Panc1 (cell line): ENCODE measurements around the gene TMEM151A.

ENCODE experiments used
- POLR2AphosphoS5 ChIP-seq: IDR thresholded peaks from 2 replicates; pipeline ENCODE4 v1.6.1; 2012; ENCODE audit warnings: mild to moderate bottlenecking, low read depth, low read length, moderate library complexity
- REST ChIP-seq, 2 experiments: IDR thresholded peaks; 2 replicates each; pipeline ENCODE4 v1.6.1; 2011 to 2012; ENCODE audit warnings: low read depth in 2 of 2, control low read depth in 1 of 2, low read length in 1 of 2, mild to moderate bottlenecking in 1 of 2, moderate library complexity in 1 of 2; ENCODE audit not compliant: insufficient read depth in 1 of 2
- SIN3A ChIP-seq: IDR thresholded peaks from 2 replicates; pipeline ENCODE4 v1.6.1; 2012; ENCODE audit warnings: low read depth, mild to moderate bottlenecking, low read length, moderate library complexity, borderline replicate concordance; ENCODE audit not compliant: insufficient read depth
- TF ChIP-seq, protein P1 (sequence below): fragments of 450-650 bp; IDR thresholded peaks from 2 replicates; pipeline ENCODE4 v1.5.1; 2017; ENCODE audit warnings: mild to moderate bottlenecking

DNA sequence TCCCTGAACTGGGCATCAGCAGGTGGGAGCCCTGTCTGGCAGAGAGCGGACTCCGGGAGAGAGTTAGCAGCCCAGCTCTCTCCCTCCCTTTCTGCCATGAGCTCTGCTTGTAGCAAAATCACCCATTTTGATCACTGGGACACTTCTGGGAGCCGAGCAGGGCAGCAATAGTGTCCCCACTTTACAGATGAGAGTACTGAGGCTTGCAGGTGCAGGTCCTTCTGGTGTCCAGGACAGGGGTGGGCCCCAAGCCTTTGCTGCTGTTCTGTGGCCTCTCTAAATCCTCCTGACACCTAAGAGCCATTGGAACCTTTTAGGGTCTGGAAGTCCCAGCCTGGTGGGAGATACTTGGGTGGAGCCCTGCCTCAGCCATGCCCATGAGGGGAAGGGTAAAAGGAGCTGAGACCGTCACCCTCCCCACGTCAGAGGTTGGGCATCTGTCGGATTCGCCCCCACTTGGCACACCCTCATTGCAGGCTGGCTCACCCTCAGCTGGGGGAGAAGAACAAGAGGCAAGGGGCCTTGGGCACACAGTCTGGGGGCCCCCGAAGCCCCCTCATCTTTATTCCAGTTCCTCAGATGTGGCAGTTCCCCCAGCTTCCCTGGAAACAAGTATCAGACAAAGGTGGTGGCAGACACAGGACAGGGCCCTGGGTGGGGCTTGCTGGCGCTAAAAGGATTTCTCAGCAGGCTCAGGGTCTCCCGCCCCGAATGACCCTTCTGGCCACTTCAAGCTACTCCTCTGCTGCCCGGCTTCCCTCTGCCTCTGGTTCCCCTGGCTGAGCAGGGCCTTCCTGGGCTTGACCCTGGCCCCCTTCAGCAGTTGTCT, 40.1 kb downstream of the TMEM151A start:
- TF ChIP-seq, protein P1, sequence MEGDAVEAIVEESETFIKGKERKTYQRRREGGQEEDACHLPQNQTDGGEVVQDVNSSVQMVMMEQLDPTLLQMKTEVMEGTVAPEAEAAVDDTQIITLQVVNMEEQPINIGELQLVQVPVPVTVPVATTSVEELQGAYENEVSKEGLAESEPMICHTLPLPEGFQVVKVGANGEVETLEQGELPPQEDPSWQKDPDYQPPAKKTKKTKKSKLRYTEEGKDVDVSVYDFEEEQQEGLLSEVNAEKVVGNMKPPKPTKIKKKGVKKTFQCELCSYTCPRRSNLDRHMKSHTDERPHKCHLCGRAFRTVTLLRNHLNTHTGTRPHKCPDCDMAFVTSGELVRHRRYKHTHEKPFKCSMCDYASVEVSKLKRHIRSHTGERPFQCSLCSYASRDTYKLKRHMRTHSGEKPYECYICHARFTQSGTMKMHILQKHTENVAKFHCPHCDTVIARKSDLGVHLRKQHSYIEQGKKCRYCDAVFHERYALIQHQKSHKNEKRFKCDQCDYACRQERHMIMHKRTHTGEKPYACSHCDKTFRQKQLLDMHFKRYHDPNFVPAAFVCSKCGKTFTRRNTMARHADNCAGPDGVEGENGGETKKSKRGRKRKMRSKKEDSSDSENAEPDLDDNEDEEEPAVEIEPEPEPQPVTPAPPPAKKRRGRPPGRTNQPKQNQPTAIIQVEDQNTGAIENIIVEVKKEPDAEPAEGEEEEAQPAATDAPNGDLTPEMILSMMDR, result no peak
- TF ChIP-seq REST (IDR thresholded peaks at IDR 0.05; ENCODE audit: insufficient read depth in 1 of 2, low read depth in 2 of 2, low read length in 1 of 2), result no peak
- TF ChIP-seq POLR2AphosphoS5, result no peak
- TF ChIP-seq SIN3A, result no peak
